DOHH2 (cell line): Measurements from ENCODE around the gene PIK3C2B.

Experiments
- H3F3A ChIP-seq: fragments of 200-600 bp; sonication (generic), shearing (Covaris generic); 2 replicates; pipeline ENCODE4 v1.6.0; 2016; ENCODE audit warnings: antibody characterized with exemption, mild to moderate bottlenecking; ENCODE audit not compliant: control insufficient read depth, insufficient read depth
- H3K27ac ChIP-seq: fragments of 200-600 bp; sonication (generic); 2 replicates; pipeline ENCODE4 v1.5.1; 2014; ENCODE audit warnings: low read depth, mild to moderate bottlenecking, low read length, moderate library complexity
- H3K27me3 ChIP-seq: fragments of 200-600 bp; sonication (generic); 2 replicates; pipeline ENCODE4 v1.6.1; 2014; ENCODE audit warnings: mild to moderate bottlenecking, low read length, mixed read lengths; ENCODE audit not compliant: control insufficient read depth
- H3K36me3 ChIP-seq: fragments of 200-600 bp; sonication (generic); 2 replicates; pipeline ENCODE4 v1.6.1; 2014; ENCODE audit warnings: mild to moderate bottlenecking, low read length, moderate library complexity, mixed read lengths; ENCODE audit not compliant: control insufficient read depth
- H3K4me1 ChIP-seq: fragments of 200-600 bp; sonication (generic); 2 replicates; pipeline ENCODE4 v1.6.1; 2014; ENCODE audit warnings: mild to moderate bottlenecking, low read length, mixed read lengths; ENCODE audit not compliant: control insufficient read depth
- H3K4me2 ChIP-seq: fragments of 200-600 bp; sonication (generic); 2 replicates; pipeline ENCODE4 v1.6.0; 2014; ENCODE audit warnings: mild to moderate bottlenecking, low read length, moderate library complexity
- H3K4me3 ChIP-seq: fragments of 200-600 bp; sonication (generic); 2 replicates; pipeline ENCODE4 v1.5.1; 2014; ENCODE audit warnings: mild to moderate bottlenecking, low read length, mixed read lengths
- H3K79me2 ChIP-seq: fragments of 200-600 bp; sonication (generic); 2 replicates; pipeline ENCODE4 v1.6.1; 2014; ENCODE audit warnings: mild to moderate bottlenecking, low read length, mixed read lengths; ENCODE audit not compliant: control insufficient read depth
- H3K9me2 ChIP-seq: fragments of 200-600 bp; sonication (generic); replicated peaks from 2 replicates; pipeline ENCODE4 v1.6.1; 2014; ENCODE audit warnings: mild to moderate bottlenecking, low read length, mixed read lengths; ENCODE audit not compliant: control insufficient read depth
- H3K9me3 ChIP-seq: fragments of 200-600 bp; sonication (generic); 2 replicates; pipeline ENCODE4 v1.6.1; 2014; ENCODE audit warnings: antibody characterized with exemption, low read length, mixed read lengths; ENCODE audit not compliant: control insufficient read depth, insufficient read depth
- H4K20me1 ChIP-seq: fragments of 200-600 bp; sonication (generic); 2 replicates; pipeline ENCODE4 v1.6.0; 2014; ENCODE audit warnings: low read depth, mild to moderate bottlenecking, antibody characterized with exemption, low read length, moderate library complexity; ENCODE audit not compliant: control insufficient read depth, insufficient read depth
- EZH2phosphoT487 ChIP-seq: fragments of 200-600 bp; sonication (generic); IDR thresholded peaks from 2 replicates; pipeline ENCODE4 v1.6.1; 2017; ENCODE audit warnings: borderline replicate concordance, mild to moderate bottlenecking, antibody characterized with exemption, low read length, moderate library complexity, mixed read lengths
- TF ChIP-seq, protein P1 (sequence below): fragments of 200-600 bp; sonication (generic); IDR thresholded peaks from one replicate; pipeline ENCODE4 v1.5.1; 2014; ENCODE audit warnings: antibody characterized with exemption, mild to moderate bottlenecking, low read depth, low read length; ENCODE audit not compliant: poor library complexity, severe bottlenecking

The PIK3C2B gene

DNA sequence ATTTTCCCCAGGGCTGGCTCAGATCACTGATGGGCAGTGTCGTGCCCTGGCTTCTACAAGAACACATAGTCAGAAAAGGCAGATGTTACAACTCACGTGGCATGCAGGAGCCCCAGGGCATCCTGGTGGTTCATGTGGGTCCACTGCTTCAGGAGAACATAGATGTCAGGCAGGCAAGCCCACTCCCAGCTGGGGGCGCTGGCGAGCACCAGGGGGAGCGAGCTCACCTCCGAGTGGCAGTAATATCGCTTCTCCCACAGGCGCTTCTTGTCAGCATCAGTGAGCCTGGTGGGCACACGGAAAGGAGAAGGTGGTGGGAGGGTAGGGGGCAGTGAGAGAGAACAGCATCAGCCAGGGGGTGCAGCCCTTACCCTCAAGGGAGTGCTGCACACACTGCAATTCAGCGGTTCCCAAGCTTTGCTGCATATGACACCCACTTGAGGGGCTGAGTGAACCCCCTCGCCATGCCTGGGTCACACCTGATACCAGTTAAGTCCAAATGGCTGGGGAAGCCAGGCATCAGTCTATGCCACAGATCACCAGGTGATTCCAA, 48.7 kb downstream of the PIK3C2B start:
- Histone ChIP-seq H3K9me3 (no peaks in the 10 kb centered on the region), H3K4me3 (no peak overlapping the region), H3K36me3 (peaks cover 5% of the 10 kb centered on the region; the same call in 1 of the 2 replicates), H3K4me1 (peaks cover 13% of the 10 kb centered on the region), H3K79me2 (no peaks in the 10 kb centered on the region), H3K27me3 (no peaks in the 10 kb centered on the region), H3F3A (no peaks in the 10 kb centered on the region), H3K27ac (no peak overlapping the region), H3K9me2 (no peaks in the 10 kb centered on the region), H3K4me2 (peak overlapping the region; percentile 18), H4K20me1 (no peaks in the 10 kb centered on the region)
- TF ChIP-seq, protein P1, sequence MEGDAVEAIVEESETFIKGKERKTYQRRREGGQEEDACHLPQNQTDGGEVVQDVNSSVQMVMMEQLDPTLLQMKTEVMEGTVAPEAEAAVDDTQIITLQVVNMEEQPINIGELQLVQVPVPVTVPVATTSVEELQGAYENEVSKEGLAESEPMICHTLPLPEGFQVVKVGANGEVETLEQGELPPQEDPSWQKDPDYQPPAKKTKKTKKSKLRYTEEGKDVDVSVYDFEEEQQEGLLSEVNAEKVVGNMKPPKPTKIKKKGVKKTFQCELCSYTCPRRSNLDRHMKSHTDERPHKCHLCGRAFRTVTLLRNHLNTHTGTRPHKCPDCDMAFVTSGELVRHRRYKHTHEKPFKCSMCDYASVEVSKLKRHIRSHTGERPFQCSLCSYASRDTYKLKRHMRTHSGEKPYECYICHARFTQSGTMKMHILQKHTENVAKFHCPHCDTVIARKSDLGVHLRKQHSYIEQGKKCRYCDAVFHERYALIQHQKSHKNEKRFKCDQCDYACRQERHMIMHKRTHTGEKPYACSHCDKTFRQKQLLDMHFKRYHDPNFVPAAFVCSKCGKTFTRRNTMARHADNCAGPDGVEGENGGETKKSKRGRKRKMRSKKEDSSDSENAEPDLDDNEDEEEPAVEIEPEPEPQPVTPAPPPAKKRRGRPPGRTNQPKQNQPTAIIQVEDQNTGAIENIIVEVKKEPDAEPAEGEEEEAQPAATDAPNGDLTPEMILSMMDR, result peak; percentile 69
- TF ChIP-seq EZH2phosphoT487, result no peak
